IMR-90 (cell line): ENCODE results near the gene ZNF366.

Source experiments
- BHLHE40 ChIP-seq: fragments of 150-350 bp; IDR thresholded peaks from 2 replicates; pipeline ENCODE4 v1.6.1; 2016; ENCODE audit warnings: mild to moderate bottlenecking, low read depth, low read length
- CEBPB ChIP-seq: IDR thresholded peaks from 2 replicates; pipeline ENCODE4 v1.6.1; 2012; ENCODE audit warnings: low read depth, low read length, improper control_type of control experiment
- CHD1 ChIP-seq: IDR thresholded peaks from 2 replicates; pipeline ENCODE4 v1.6.1; 2012; ENCODE audit warnings: low read depth, low read length, improper control_type of control experiment
- FOS ChIP-seq: fragments of 150-350 bp; IDR thresholded peaks from 2 replicates; pipeline ENCODE4 v1.6.1; 2016; ENCODE audit warnings: low read depth, low read length
- MAFK ChIP-seq: IDR thresholded peaks from 2 replicates; pipeline ENCODE4 v1.6.1; 2012; ENCODE audit warnings: low read depth, low read length, improper control_type of control experiment
- MXI1 ChIP-seq: IDR thresholded peaks from 2 replicates; pipeline ENCODE4 v1.6.1; 2012; ENCODE audit warnings: low read depth, mild to moderate bottlenecking, low read length, moderate library complexity, borderline replicate concordance
- POLR2A ChIP-seq: IDR thresholded peaks from 2 replicates; pipeline ENCODE4 v1.6.1; 2012; ENCODE audit warnings: mild to moderate bottlenecking, low read depth, low read length
- RAD21 ChIP-seq: IDR thresholded peaks from 2 replicates; pipeline ENCODE4 v1.6.1; 2012; ENCODE audit warnings: low read length, improper control_type of control experiment
- RCOR1 ChIP-seq: IDR thresholded peaks from 2 replicates; pipeline ENCODE4 v1.6.1; 2012; ENCODE audit warnings: mild to moderate bottlenecking, low read length, improper control_type of control experiment; ENCODE audit not compliant: insufficient replicate concordance
- SMC3 ChIP-seq: fragments of 150-350 bp; IDR thresholded peaks from 2 replicates; pipeline ENCODE4 v1.6.1; 2016; ENCODE audit warnings: low read depth, mild to moderate bottlenecking, antibody characterized with exemption, low read length, moderate library complexity
- TF ChIP-seq, protein P1 (sequence below): conservative IDR thresholded peaks from 2 replicates; pipeline ENCODE4 v1.5.1; 2012; ENCODE audit warnings: mild to moderate bottlenecking, low read depth, low read length, improper control_type of control experiment
- TF ChIP-seq, protein P2 (sequence below): fragments of 150-350 bp; IDR thresholded peaks from 2 replicates; pipeline ENCODE4 v1.6.1; 2017; ENCODE audit warnings: mild to moderate bottlenecking, antibody characterized with exemption, low read length, low read depth
- TF ChIP-seq, protein P3 (sequence below): fragments of 150-350 bp; IDR thresholded peaks from 2 replicates; pipeline ENCODE4 v1.6.1; 2016; ENCODE audit warnings: low read depth, mild to moderate bottlenecking, low read length, moderate library complexity, borderline replicate concordance

DNA sequence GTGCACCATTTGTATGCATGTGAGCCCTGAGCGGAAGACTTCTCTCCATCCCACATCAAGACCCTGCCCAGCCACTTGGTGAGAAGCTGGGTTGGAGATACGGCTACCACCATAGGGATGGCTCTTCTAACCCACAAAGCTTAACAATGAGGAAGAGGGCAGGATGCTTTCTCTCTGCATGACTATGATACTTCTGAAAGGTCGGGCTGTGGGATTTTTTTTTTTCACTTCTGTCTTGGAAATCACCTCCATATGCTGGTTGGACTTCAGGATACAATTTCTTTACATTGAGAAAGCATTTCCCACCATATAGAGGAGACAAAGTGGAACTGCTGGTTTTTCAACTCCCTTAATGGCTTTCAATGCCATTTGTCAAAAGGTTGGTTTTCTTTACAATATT, 30.5 kb downstream of the ZNF366 start:
- TF ChIP-seq POLR2A (no peak), BHLHE40 (no peak), CHD1 (no peak), RCOR1 (no peak), MAFK (no peak), MXI1 (no peak), RAD21 (no peak), CEBPB (no peak), SMC3 (no peak), FOS (no peak)
- TF ChIP-seq, protein P1, sequence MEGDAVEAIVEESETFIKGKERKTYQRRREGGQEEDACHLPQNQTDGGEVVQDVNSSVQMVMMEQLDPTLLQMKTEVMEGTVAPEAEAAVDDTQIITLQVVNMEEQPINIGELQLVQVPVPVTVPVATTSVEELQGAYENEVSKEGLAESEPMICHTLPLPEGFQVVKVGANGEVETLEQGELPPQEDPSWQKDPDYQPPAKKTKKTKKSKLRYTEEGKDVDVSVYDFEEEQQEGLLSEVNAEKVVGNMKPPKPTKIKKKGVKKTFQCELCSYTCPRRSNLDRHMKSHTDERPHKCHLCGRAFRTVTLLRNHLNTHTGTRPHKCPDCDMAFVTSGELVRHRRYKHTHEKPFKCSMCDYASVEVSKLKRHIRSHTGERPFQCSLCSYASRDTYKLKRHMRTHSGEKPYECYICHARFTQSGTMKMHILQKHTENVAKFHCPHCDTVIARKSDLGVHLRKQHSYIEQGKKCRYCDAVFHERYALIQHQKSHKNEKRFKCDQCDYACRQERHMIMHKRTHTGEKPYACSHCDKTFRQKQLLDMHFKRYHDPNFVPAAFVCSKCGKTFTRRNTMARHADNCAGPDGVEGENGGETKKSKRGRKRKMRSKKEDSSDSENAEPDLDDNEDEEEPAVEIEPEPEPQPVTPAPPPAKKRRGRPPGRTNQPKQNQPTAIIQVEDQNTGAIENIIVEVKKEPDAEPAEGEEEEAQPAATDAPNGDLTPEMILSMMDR: no peak
- TF ChIP-seq, protein P2, sequence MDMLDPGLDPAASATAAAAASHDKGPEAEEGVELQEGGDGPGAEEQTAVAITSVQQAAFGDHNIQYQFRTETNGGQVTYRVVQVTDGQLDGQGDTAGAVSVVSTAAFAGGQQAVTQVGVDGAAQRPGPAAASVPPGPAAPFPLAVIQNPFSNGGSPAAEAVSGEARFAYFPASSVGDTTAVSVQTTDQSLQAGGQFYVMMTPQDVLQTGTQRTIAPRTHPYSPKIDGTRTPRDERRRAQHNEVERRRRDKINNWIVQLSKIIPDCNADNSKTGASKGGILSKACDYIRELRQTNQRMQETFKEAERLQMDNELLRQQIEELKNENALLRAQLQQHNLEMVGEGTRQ: no peak
- TF ChIP-seq, protein P3, sequence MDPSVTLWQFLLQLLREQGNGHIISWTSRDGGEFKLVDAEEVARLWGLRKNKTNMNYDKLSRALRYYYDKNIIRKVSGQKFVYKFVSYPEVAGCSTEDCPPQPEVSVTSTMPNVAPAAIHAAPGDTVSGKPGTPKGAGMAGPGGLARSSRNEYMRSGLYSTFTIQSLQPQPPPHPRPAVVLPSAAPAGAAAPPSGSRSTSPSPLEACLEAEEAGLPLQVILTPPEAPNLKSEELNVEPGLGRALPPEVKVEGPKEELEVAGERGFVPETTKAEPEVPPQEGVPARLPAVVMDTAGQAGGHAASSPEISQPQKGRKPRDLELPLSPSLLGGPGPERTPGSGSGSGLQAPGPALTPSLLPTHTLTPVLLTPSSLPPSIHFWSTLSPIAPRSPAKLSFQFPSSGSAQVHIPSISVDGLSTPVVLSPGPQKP: no peak
